K562 (cell line): ENCODE data around the gene OAT. TPM values are rescaled to one million over a fixed set of nuclear protein-coding genes. Genes with fewer than 3 reads are reported as not detected.

Source experiments
- ATAC-seq: fragments of 200-7000 bp; cut with Tn5 transposase; 3 replicates; pipeline ENCODE4 v1.9.1; 2020; ENCODE audit warnings: moderate library complexity
- BruUV-seq: library from RNA; stranded (reverse); fragments of 400-500 nt; replicated peaks from 2 replicates; lab custom pipeline; 2021; lab: Mats Ljungman, UMichigan
- CTCF ChIA-PET: fragments of 300-600 bp; formaldehyde crosslinking; extraction: SDS; loops from one replicate; lab custom pipeline; 2021; ENCODE audit warnings: low intra/inter-chr PET ratio; lab: Yijun Ruan, JAX
- POLR2A ChIA-PET: fragments of 300-600, 350-650 bp; sonication (Branson Sonifier 250); formaldehyde crosslinking; extraction: SDS; loops from one replicate; lab custom pipeline; 2021; ENCODE audit warnings: antibody characterized with exemption, inconsistent platforms; lab: Yijun Ruan, JAX
- DNase-seq, 4 experiments: peaks; one replicate each; pipeline versions ENCODE4 v3.0.0 to v3.0.0-alpha.2; 2011 to 2018; ENCODE audit warnings: low spot score in 3 of 4, mixed read lengths in 3 of 4; ENCODE audit errors: extremely low read depth in 1 of 4
- FAIRE-seq: peaks from 2 replicates; lab custom pipeline; 2011; peaks lifted over from hg19 to GRCh38; lab: Jason Lieb, UNC
- H2AFZ ChIP-seq: 2 replicates; pipeline ENCODE4 v1.6.0; 2011; ENCODE audit warnings: low read depth, low read length, control low read depth, inconsistent platforms
- H3K27ac ChIP-seq: fragments of 200-600 bp; 3 replicates; pipeline ENCODE4 v1.8.0; 2011; ENCODE audit warnings: low read depth, mild to moderate bottlenecking, control low read depth, inconsistent platforms, low read length, moderate library complexity, mixed read lengths; ENCODE audit errors: extremely low read depth
- H3K27me3 ChIP-seq, 2 experiments: fragments of 300-600 bp in 1 of 2; 2 replicates in 1 of 2; 3 replicates in 1 of 2; pipeline versions ENCODE4 v1.6.0 to v1.8.0; 2011; ENCODE audit warnings: inconsistent platforms in 2 of 2, low read length in 2 of 2, mild to moderate bottlenecking in 1 of 2, mixed read lengths in 1 of 2, moderate library complexity in 1 of 2; ENCODE audit not compliant: control insufficient read depth in 2 of 2, insufficient read depth in 2 of 2
- H3K36me3 ChIP-seq: fragments of 300-600 bp; 3 replicates; pipeline ENCODE4 v1.8.0; 2011; ENCODE audit warnings: mild to moderate bottlenecking, low read length, inconsistent platforms; ENCODE audit not compliant: control insufficient read depth, insufficient read depth
- H3K4me1 ChIP-seq, 2 experiments: fragments of 200-600 bp in 1 of 2; replicated peaks in 1 of 2; 2 replicates in 1 of 2; 3 replicates in 1 of 2; pipeline versions ENCODE4 v1.5.1 to v1.8.0; 2011; ENCODE audit warnings: inconsistent platforms in 2 of 2, low read length in 2 of 2, mild to moderate bottlenecking in 1 of 2, mixed read lengths in 1 of 2, moderate library complexity in 1 of 2; ENCODE audit not compliant: control insufficient read depth in 2 of 2, insufficient read depth in 2 of 2
- H3K4me2 ChIP-seq: 2 replicates; pipeline ENCODE4 v1.6.1; 2011; ENCODE audit warnings: low read length, control low read depth, inconsistent platforms, mixed read lengths; ENCODE audit not compliant: insufficient read depth
- H3K4me3 ChIP-seq: fragments of 200-600 bp; sonication (generic), shearing (Covaris generic); 2 replicates; pipeline ENCODE4 v1.5.1; 2016; ENCODE audit warnings: control low read depth, inconsistent platforms
- H3K79me2 ChIP-seq: fragments of 200-600 bp; 3 replicates; pipeline ENCODE4 v1.8.0; 2011; ENCODE audit warnings: low read length, inconsistent platforms; ENCODE audit not compliant: control insufficient read depth, insufficient read depth
- H3K9ac ChIP-seq, 2 experiments: 2 replicates each; pipeline versions ENCODE4 v1.6.0 to v1.6.1; 2011; ENCODE audit warnings: low read depth in 2 of 2, low read length in 2 of 2, control low read depth in 1 of 2, inconsistent platforms in 1 of 2, mild to moderate bottlenecking in 1 of 2, mixed read lengths in 1 of 2; ENCODE audit not compliant: insufficient read depth in 1 of 2
- H3K9me1 ChIP-seq: one replicate; pipeline ENCODE4 v1.6.0; 2011; ENCODE audit warnings: inconsistent platforms, mild to moderate bottlenecking, low read length, moderate library complexity; ENCODE audit not compliant: control insufficient read depth, insufficient read depth
- H3K9me3 ChIP-seq: replicated peaks from 2 replicates; pipeline ENCODE4 v1.5.1; 2011; ENCODE audit warnings: low read depth, low read length, inconsistent platforms; ENCODE audit not compliant: control insufficient read depth, insufficient read depth
- H4K20me1 ChIP-seq: replicated peaks from 2 replicates; pipeline ENCODE4 v1.6.1; 2011; ENCODE audit warnings: low read length, inconsistent platforms, mixed read lengths; ENCODE audit not compliant: control insufficient read depth, insufficient read depth
- C11orf30 ChIP-seq: fragments of 450-650 bp; IDR thresholded peaks from 2 replicates; pipeline ENCODE4 v1.6.1; 2016; ENCODE audit warnings: low read depth, mild to moderate bottlenecking
- FOXJ2 ChIP-seq: fragments of 200-800 bp; sonication (Bioruptor generic); IDR thresholded peaks from 2 replicates; pipeline ENCODE4 v1.6.1; 2016; ENCODE audit warnings: missing genetic modification characterization, missing compliant biosample characterization
- HNRNPUL1 ChIP-seq: fragments of 200-400 bp; formaldehyde crosslinking; IDR thresholded peaks from 2 replicates; pipeline ENCODE4 v1.6.1; 2017; ENCODE audit warnings: low read length
- ILK ChIP-seq: fragments of 450-650 bp; IDR thresholded peaks from 2 replicates; pipeline ENCODE4 v1.6.1; 2016; ENCODE audit warnings: missing genetic modification characterization, low read depth, mild to moderate bottlenecking, missing compliant biosample characterization, moderate library complexity, borderline replicate concordance
- IRF9 ChIP-seq: fragments of 450-650 bp; IDR thresholded peaks from 2 replicates; pipeline ENCODE4 v1.6.1; 2016; ENCODE audit warnings: missing biosample characterization, missing genetic modification characterization
- MAFF ChIP-seq: IDR thresholded peaks from 2 replicates; pipeline ENCODE4 v1.6.1; 2012; ENCODE audit warnings: low read length, improper control_type of control experiment
- MAFK ChIP-seq: IDR thresholded peaks from 2 replicates; pipeline ENCODE4 v1.6.1; 2011; ENCODE audit warnings: low read length, improper control_type of control experiment
- MECOM ChIP-seq: fragments of 250-450 bp; sonication (Bioruptor Pico); IDR thresholded peaks from 2 replicates; pipeline ENCODE4 v1.8.0; 2022; ENCODE audit warnings: inconsistent platforms
- PRPF4 ChIP-seq: fragments of 200-400 bp; formaldehyde crosslinking; IDR thresholded peaks from one replicate; pipeline ENCODE4 v1.6.1; 2017; ENCODE audit warnings: low read length, low read depth, mild to moderate bottlenecking; ENCODE audit not compliant: insufficient read depth, poor library complexity, severe bottlenecking
- SRF ChIP-seq, 2 experiments: fragments of 250-450, 450-650 bp in 1 of 2; sonication (Bioruptor Pico) in 1 of 2; sonication (generic) in 1 of 2; formaldehyde crosslinking; IDR thresholded peaks; 2 replicates each; pipeline versions ENCODE4 v1.5.0 to v1.5.1; 2020 to 2022; ENCODE audit warnings: mild to moderate bottlenecking in 1 of 2, missing genetic modification reagents in 1 of 2
- TCFL5 ChIP-seq: fragments of 250-450 bp; sonication (Bioruptor Pico); conservative IDR thresholded peaks from 2 replicates; pipeline ENCODE4 v1.6.1; 2021; ENCODE audit warnings: mild to moderate bottlenecking, moderate library complexity, matching md5 sums
- ZNF584 ChIP-seq: fragments of 200-800 bp; sonication (Bioruptor generic); IDR thresholded peaks from 2 replicates; pipeline ENCODE4 v1.6.1; 2016; ENCODE audit warnings: low read depth, mild to moderate bottlenecking, missing genetic modification characterization, missing compliant biosample characterization
- WGBS: fragments of 100-300 bp; shearing (Covaris generic); methylation state at CpG from one replicate; pipeline ENCODE4 v1.1.6; 2016; ENCODE audit warnings: low coverage, mixed read lengths; ENCODE audit not compliant: insufficient coverage; ENCODE audit errors: missing lambda C conversion rate; 5-methylcytosine and 5-hydroxymethylcytosine counted together
- in situ Hi-C: fragments of 300-500 bp; cut with MboI; formaldehyde crosslinking; loops from 4 replicates; pipeline ENCODE4 v1.15.0; 2018; ENCODE audit warnings: inconsistent platforms, mixed read lengths
- intact Hi-C: fragments of 100-400 bp; cut with micrococcal nuclease; formaldehyde crosslinking; loops from 2 replicates; pipeline ENCODE4 v1.14.2; 2022
- polyA plus RNA-seq, 8 experiments: library from polyadenylated mRNA; depleted of rRNA in 4 of 8; stranded (reverse) in 5 of 8; unstranded in 3 of 8; fragments of >200 nt; fragmentation: Nextera tagmentation in 2 of 8; fragmentation: Illumina TruSeq in 1 of 8; extraction: Ambion mirVana in 2 of 8; extraction: Trizol in 1 of 8; gene quantifications; 2 replicates each; pipeline versions ENCODE4 v1.2.1 to v1.2.3, GENCODE V29; 2011 to 2014; ENCODE audit warnings: inconsistent platforms in 1 of 8, missing spikeins in 1 of 8
- total RNA-seq, 7 experiments: library from RNA; depleted of rRNA in 6 of 7; stranded (reverse); fragments of >200 nt in 6 of 7; fragmentation: Illumina TruSeq in 2 of 7; extraction: Trizol in 2 of 7; gene quantifications; 2 replicates each; pipeline versions ENCODE4 v1.2.1 to v1.2.3, GENCODE V29; 2011 to 2021; ENCODE audit warnings: low replicate concordance in 1 of 7
- TF ChIP-seq, protein P1 (sequence below): sonication (generic); formaldehyde crosslinking; IDR thresholded peaks from 2 replicates; pipeline ENCODE4 v1.8.0; 2022; ENCODE audit warnings: mild to moderate bottlenecking, missing genetic modification reagents

Gene OAT
- total and polyA plus RNA-seq, 9 of the 15 experiments (the other 6 are each of a cell fraction or from before 2014, with no cell fraction given) = 100 to 312 (median 163) TPM

DNA sequence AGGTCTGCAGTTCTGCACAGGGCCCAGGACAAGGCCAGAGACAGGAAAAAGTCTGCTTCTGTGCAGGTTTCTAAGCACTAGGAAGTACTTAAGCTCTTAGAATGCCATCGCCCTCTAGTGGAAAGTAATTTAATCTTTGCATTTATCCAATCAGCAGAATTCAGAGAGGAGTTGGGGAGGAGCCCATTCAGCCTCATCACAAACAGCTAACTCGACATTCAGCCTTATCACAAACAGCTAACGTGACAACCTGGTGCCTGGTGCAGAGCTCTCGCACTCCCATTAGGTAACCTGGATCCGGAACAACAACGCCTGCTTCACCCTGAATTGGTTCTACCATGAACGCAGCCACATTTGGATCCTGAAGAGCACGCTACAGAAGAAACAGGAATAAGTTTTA is 15.2 kb downstream of the OAT start (continued):
- TF ChIP-seq, protein P1, sequence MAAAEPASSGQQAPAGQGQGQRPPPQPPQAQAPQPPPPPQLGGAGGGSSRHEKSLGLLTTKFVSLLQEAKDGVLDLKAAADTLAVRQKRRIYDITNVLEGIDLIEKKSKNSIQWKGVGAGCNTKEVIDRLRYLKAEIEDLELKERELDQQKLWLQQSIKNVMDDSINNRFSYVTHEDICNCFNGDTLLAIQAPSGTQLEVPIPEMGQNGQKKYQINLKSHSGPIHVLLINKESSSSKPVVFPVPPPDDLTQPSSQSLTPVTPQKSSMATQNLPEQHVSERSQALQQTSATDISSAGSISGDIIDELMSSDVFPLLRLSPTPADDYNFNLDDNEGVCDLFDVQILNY (CRISPR knock-in tag) = no peak
- no peak for TF ChIP-seq SRF (CRISPR knock-in tag; IDR thresholded peaks at IDR 0.05)
- no peak for TF ChIP-seq PRPF4
- no peak for TF ChIP-seq HNRNPUL1
- TF ChIP-seq ZNF584 (CRISPR knock-in tag) = no peak
- no peak for TF ChIP-seq TCFL5 (CRISPR knock-in tag)
- TF ChIP-seq MECOM (CRISPR knock-in tag) = no peak
- no peak for TF ChIP-seq IRF9
- TF ChIP-seq FOXJ2 = no peak

DNA sequence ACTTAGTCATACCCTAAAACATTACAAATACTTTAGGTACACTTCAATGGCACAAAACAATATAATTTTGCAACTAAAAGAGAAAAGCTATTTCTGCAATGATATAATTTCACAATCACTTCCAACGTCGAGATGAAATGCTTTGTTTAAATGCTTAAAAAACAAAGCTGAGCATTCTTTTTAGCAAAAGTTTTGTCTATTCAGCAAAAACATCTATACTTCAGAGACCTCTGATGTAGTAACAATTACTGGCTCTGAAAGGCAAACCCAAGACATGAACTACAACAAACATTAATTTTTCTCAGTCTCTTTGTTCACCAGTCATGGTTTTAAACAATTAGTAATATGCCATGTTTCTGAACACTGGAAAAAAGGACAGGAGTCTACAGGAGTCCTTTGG is 16.4 kb downstream of the OAT start:
- intact Hi-C loops = no loop called here
- Histone ChIP-seq H3K4me3 (no peak overlapping the region), H3K9me3 (no peaks in the 10 kb centered on the region), H3K27ac (no peak overlapping the region), H3K36me3 (peaks cover 78% of the 10 kb centered on the region), H3K4me1 (no peaks in the 10 kb centered on the region; a peak in 2 of 5 replicates), H4K20me1 (no peaks in the 10 kb centered on the region; the same call in 1 of the 2 replicates), H3K9me1 (no peaks in the 10 kb centered on the region), H3K79me2 (no peaks in the 10 kb centered on the region), H2AFZ (no peak overlapping the region), H3K27me3 (no peaks in the 10 kb centered on the region), H3K4me2 (no peak overlapping the region), H3K9ac (no peak overlapping the region)
- 92% methylated on average over 2 of the region's 2 CpGs for whole genome bisulfite sequencing
- FAIRE-seq (no peak), DNase-seq (no peak), ATAC-seq (no peak)
- POLR2A ChIA-PET = no interaction called here
- CTCF ChIA-PET = no interaction called here
- in situ Hi-C loops = no loop called here
- BruUV-seq = no TSS peak
- peak; percentile 74 for TF ChIP-seq MAFK
- peak; percentile 63; the same call in 1 of the 2 replicates for TF ChIP-seq C11orf30
- peak; percentile 84 for TF ChIP-seq MAFF
- TF ChIP-seq ILK = no peak
